SW 1271 (cell line): ENCODE data around the gene DNAJA3.
A peak's percentile ranks its signal among the peaks of the same experiment; 100 is the strongest.

Experiments used
- DNase-seq, 2 experiments: peaks; one replicate each; lab custom pipeline; 2025; lab: John Stamatoyannopoulos, UW

DNAJA3 gene

GRCh38 chr16:4425378-4426020, at the start of gene DNAJA3:
TSS of gene DNAJA3 (plus strand) at chr16:4425868. CDS start at chr16:4425882, 14 bp downstream.
- peak; percentile 67 to 92 for DNase-seq

- no peak for DNase-seq
Observed at GRCh38 chr16:4376126-4376892, 49.4 kb upstream of the DNAJA3 start.

- no peak for DNase-seq
Observed at GRCh38 chr16:4376893-4377572, 48.6 kb upstream of the DNAJA3 start.

- DNase-seq: no peak
Observed at GRCh38 chr16:4377573-4378154, 48.0 kb upstream of the DNAJA3 start.

GRCh38 chr16:4378161-4378666, 47.5 kb upstream of the DNAJA3 start:
- DNase-seq: no peak

GRCh38 chr16:4378999-4379690, 46.5 kb upstream of the DNAJA3 start:
- no peak for DNase-seq

GRCh38 chr16:4380119-4381063, 45.3 kb upstream of the DNAJA3 start:
- no peak for DNase-seq

GRCh38 chr16:4381072-4381934, 44.4 kb upstream of the DNAJA3 start:
- no peak for DNase-seq

GRCh38 chr16:4381935-4382794, 43.5 kb upstream of the DNAJA3 start:
- no peak for DNase-seq

- DNase-seq: no peak
Observed at GRCh38 chr16:4382795-4383357, 42.8 kb upstream of the DNAJA3 start.

- no peak for DNase-seq
Observed at GRCh38 chr16:4383591-4384444, 41.9 kb upstream of the DNAJA3 start.

- DNase-seq: no peak
Observed at GRCh38 chr16:4384509-4384942, 41.1 kb upstream of the DNAJA3 start.

GRCh38 chr16:4385066-4385788, 40.4 kb upstream of the DNAJA3 start:
- no peak for DNase-seq

- no peak for DNase-seq
Observed at GRCh38 chr16:4385789-4386450, 39.7 kb upstream of the DNAJA3 start.

- no peak for DNase-seq
Observed at GRCh38 chr16:4386451-4386805, 39.2 kb upstream of the DNAJA3 start.

GRCh38 chr16:4386951-4387565, 38.6 kb upstream of the DNAJA3 start:
- DNase-seq: no peak
